ENCODE data around the gene STEAP4. TPM values are rescaled to one million over a fixed set of nuclear protein-coding genes. Genes with fewer than 3 reads are reported as not detected.

The STEAP4 gene
- total RNA-seq, 4 donors from 2014 or later, result 1.1 to 7.6 (median 3.2) TPM

GRCh38 chr7:88253640-88254039, 53.1 kb downstream of the STEAP4 start:
- in situ Hi-C loops (cut with MboI; ENCODE audit: low pct_ligation_motif_present in 1 of 4, low pct_unique_long_range_greater_than_20kb in 1 of 4, low sequenced_read_pairs in 3 of 4), result no loop called here
- H3K4me1 ChIP-seq, result no peaks in the 10 kb centered on the region
- H3K4me3 ChIP-seq, result no peak overlapping the region
- no peaks in the 10 kb centered on the region for H3K27me3 ChIP-seq
- intact Hi-C loops (cut with DNase I; ENCODE audit: low total_unique reads), result no loop called here
- H3K9me3 ChIP-seq, result peaks cover 13 to 18% of the 10 kb centered on the region in 2 donors
- H3K36me3 ChIP-seq, result no peaks in the 10 kb centered on the region
- TF ChIP-seq CTCF (IDR thresholded peaks at IDR 0.05), result no peak
- TF ChIP-seq POLR2A (IDR thresholded peaks at IDR 0.05), result no peak
- no peak for TF ChIP-seq EP300 (IDR thresholded peaks at IDR 0.05; ENCODE audit: low read depth)
- TF ChIP-seq POLR2AphosphoS5 (IDR thresholded peaks at IDR 0.05), result no peak
- DNase-seq, result no peak
- H3K27ac ChIP-seq, result no peak overlapping the region

GRCh38 chr7:88244258-88244657, 62.4 kb downstream of the STEAP4 start:
- WGBS, 2 donors (ENCODE audit: low coverage in 1 of 2), result 93 to 94% methylated on average over 1 of the region's 1 CpG
- H3K9me3 ChIP-seq, result no peaks in the 10 kb centered on the region
- DNase-seq, result no peak
- intact Hi-C loops (cut with DNase I; ENCODE audit: low total_unique reads), result no loop called here
- no peaks in the 10 kb centered on the region for H3K36me3 ChIP-seq
- no peaks in the 10 kb centered on the region for H3K27me3 ChIP-seq
- no peak overlapping the region for H3K4me3 ChIP-seq
- no peaks in the 10 kb centered on the region for H3K4me1 ChIP-seq
- TF ChIP-seq CTCF (IDR thresholded peaks at IDR 0.05), result no peak
- no peak for TF ChIP-seq POLR2AphosphoS5 (IDR thresholded peaks at IDR 0.05)
- no peak for TF ChIP-seq POLR2A (IDR thresholded peaks at IDR 0.05)
- no peak for TF ChIP-seq EP300 (IDR thresholded peaks at IDR 0.05; ENCODE audit: low read depth)
- in situ Hi-C loops (cut with MboI; ENCODE audit: low pct_ligation_motif_present in 1 of 4, low pct_unique_long_range_greater_than_20kb in 1 of 4, low sequenced_read_pairs in 3 of 4), result no loop called here
- no peak overlapping the region for H3K27ac ChIP-seq

GRCh38 chr7:88243345-88243909, 63.3 kb downstream of the STEAP4 start:
- Histone ChIP-seq H3K9me3 (no peaks in the 10 kb centered on the region), H3K4me3 (no peak overlapping the region), H3K36me3 (no peaks in the 10 kb centered on the region), H3K27me3 (no peaks in the 10 kb centered on the region), H3K4me1 (no peaks in the 10 kb centered on the region), H3K27ac (no peak overlapping the region)
- DNase-seq, result no peak
- intact Hi-C loops (cut with DNase I; ENCODE audit: low total_unique reads) (no loop called here), in situ Hi-C loops (cut with MboI; ENCODE audit: low pct_ligation_motif_present in 1 of 4, low pct_unique_long_range_greater_than_20kb in 1 of 4, low sequenced_read_pairs in 3 of 4) (no loop called here)
- TF ChIP-seq EP300 (IDR thresholded peaks at IDR 0.05; ENCODE audit: low read depth) (no peak), CTCF (IDR thresholded peaks at IDR 0.05) (peak; percentile 62 to 81 (median 66))
- WGBS, 2 donors (ENCODE audit: low coverage in 1 of 2), result 0 to 23% methylated on average over 1 to 2 of the region's 2 CpGs

- no peak for TF ChIP-seq POLR2A (IDR thresholded peaks at IDR 0.05)
- TF ChIP-seq EP300 (IDR thresholded peaks at IDR 0.05; ENCODE audit: low read depth), result no peak
- no peak for TF ChIP-seq CTCF (IDR thresholded peaks at IDR 0.05)
- no peak for TF ChIP-seq POLR2AphosphoS5 (IDR thresholded peaks at IDR 0.05)
- no peak for DNase-seq
- Histone ChIP-seq H3K4me1 (no peaks in the 10 kb centered on the region), H3K4me3 (no peak overlapping the region), H3K27me3 (no peaks in the 10 kb centered on the region), H3K36me3 (no peaks in the 10 kb centered on the region), H3K9me3 (no peaks in the 10 kb centered on the region), H3K27ac (no peak overlapping the region)
- WGBS, 2 donors (ENCODE audit: low coverage in 1 of 2), result 86 to 87% methylated on average over 1 of the region's 1 CpG
- in situ Hi-C loops (cut with MboI; ENCODE audit: low pct_ligation_motif_present in 1 of 4, low pct_unique_long_range_greater_than_20kb in 1 of 4, low sequenced_read_pairs in 3 of 4) (no loop called here), intact Hi-C loops (cut with DNase I; ENCODE audit: low total_unique reads) (no loop called here)
Measured at GRCh38 chr7:88239852-88240251, 66.8 kb downstream of the STEAP4 start.
